ENCODE data around the gene AUP1.

AUP1 gene

GRCh38 chr2:74501335-74502071, 28.0 kb downstream of the AUP1 start:
- Histone ChIP-seq H3F3A (ENCODE audit: control insufficient read depth, insufficient read depth) (no peaks in the 10 kb centered on the region), H3K4me1 (ENCODE audit: control insufficient read depth, low read length) (peaks cover 31% of the 10 kb centered on the region), H3K4me3 (ENCODE audit: low read length) (no peak overlapping the region), H3K79me2 (ENCODE audit: control insufficient read depth, low read length) (peaks cover 7% of the 10 kb centered on the region), H4K20me1 (ENCODE audit: control insufficient read depth, insufficient read depth, low read depth, low read length) (no peaks in the 10 kb centered on the region), H3K4me2 (ENCODE audit: low read length) (no peak overlapping the region), H3K27ac (ENCODE audit: low read depth, low read length) (no peak overlapping the region), H3K27me3 (ENCODE audit: control insufficient read depth, low read length) (peaks cover 61% of the 10 kb centered on the region), H3K9me3 (ENCODE audit: control insufficient read depth, insufficient read depth, low read length) (no peaks in the 10 kb centered on the region), H3K36me3 (ENCODE audit: control insufficient read depth, low read length) (peaks cover 11% of the 10 kb centered on the region), H3K9me2 (replicated peaks; ENCODE audit: control insufficient read depth, low read length) (no peaks in the 10 kb centered on the region)
- TF ChIP-seq CTCF (IDR thresholded peaks at IDR 0.05; ENCODE audit: low read depth, low read length, poor library complexity, severe bottlenecking) (no peak), EZH2phosphoT487 (IDR thresholded peaks at IDR 0.05; ENCODE audit: borderline replicate concordance, low read length) (no peak)

- no peak overlapping the region for H3K4me2 ChIP-seq (ENCODE audit: low read length)
- no peak overlapping the region for H3K27ac ChIP-seq (ENCODE audit: low read depth, low read length)
- H3K79me2 ChIP-seq (ENCODE audit: control insufficient read depth, low read length) = peaks cover under 1% of the 10 kb centered on the region
- peaks cover 61% of the 10 kb centered on the region for H3K27me3 ChIP-seq (ENCODE audit: control insufficient read depth, low read length)
- H3K9me3 ChIP-seq (ENCODE audit: control insufficient read depth, insufficient read depth, low read length) = no peaks in the 10 kb centered on the region
- peaks cover 6% of the 10 kb centered on the region for H3K36me3 ChIP-seq (ENCODE audit: control insufficient read depth, low read length)
- H3F3A ChIP-seq (ENCODE audit: control insufficient read depth, insufficient read depth) = no peaks in the 10 kb centered on the region
- TF ChIP-seq CTCF (IDR thresholded peaks at IDR 0.05; ENCODE audit: low read depth, low read length, poor library complexity, severe bottlenecking) (no peak), EZH2phosphoT487 (IDR thresholded peaks at IDR 0.05; ENCODE audit: borderline replicate concordance, low read length) (peak; percentile 4; the same call in 1 of the 2 replicates)
- H3K9me2 ChIP-seq (replicated peaks; ENCODE audit: control insufficient read depth, low read length) = no peaks in the 10 kb centered on the region
- no peaks in the 10 kb centered on the region for H4K20me1 ChIP-seq (ENCODE audit: control insufficient read depth, insufficient read depth, low read depth, low read length)
- H3K4me1 ChIP-seq (ENCODE audit: control insufficient read depth, low read length) = peaks cover 22% of the 10 kb centered on the region
- no peak overlapping the region for H3K4me3 ChIP-seq (ENCODE audit: low read length)
These were observed 28.9 kb downstream of the AUP1 start for GRCh38 chr2:74500578-74500946.

- no peaks in the 10 kb centered on the region for H3K9me2 ChIP-seq (replicated peaks; ENCODE audit: control insufficient read depth, low read length)
- no peaks in the 10 kb centered on the region for H3F3A ChIP-seq (ENCODE audit: control insufficient read depth, insufficient read depth)
- H3K4me1 ChIP-seq (ENCODE audit: control insufficient read depth, low read length) = peaks cover 20% of the 10 kb centered on the region
- H3K79me2 ChIP-seq (ENCODE audit: control insufficient read depth, low read length) = no peaks in the 10 kb centered on the region
- no peak for TF ChIP-seq CTCF (IDR thresholded peaks at IDR 0.05; ENCODE audit: low read depth, low read length, poor library complexity, severe bottlenecking)
- TF ChIP-seq EZH2phosphoT487 (IDR thresholded peaks at IDR 0.05; ENCODE audit: borderline replicate concordance, low read length) = no peak
- H3K27me3 ChIP-seq (ENCODE audit: control insufficient read depth, low read length) = peaks cover 61% of the 10 kb centered on the region
- H3K27ac ChIP-seq (ENCODE audit: low read depth, low read length) = no peak overlapping the region
- H3K4me2 ChIP-seq (ENCODE audit: low read length) = no peak overlapping the region
- H3K4me3 ChIP-seq (ENCODE audit: low read length) = no peak overlapping the region
- peaks cover under 1% of the 10 kb centered on the region for H3K36me3 ChIP-seq (ENCODE audit: control insufficient read depth, low read length)
- no peaks in the 10 kb centered on the region for H4K20me1 ChIP-seq (ENCODE audit: control insufficient read depth, insufficient read depth, low read depth, low read length)
- no peaks in the 10 kb centered on the region for H3K9me3 ChIP-seq (ENCODE audit: control insufficient read depth, insufficient read depth, low read length)
These were observed 29.4 kb downstream of the AUP1 start for GRCh38 chr2:74499940-74500577.
